ENCODE measurements around the gene RAET1G. TPM values are rescaled to one million over a fixed set of nuclear protein-coding genes. Genes with fewer than 3 reads are reported as not detected.
"Not testable (repeated sequence)": the region's sequence is repeated elsewhere in the genome, so short reads cannot be mapped to it uniquely, and the experiment has no call there.

The RAET1G gene
- total and polyA plus RNA-seq, 11 donors: 0.22 to 1.9 (median 0.25) TPM; not detected in 8

DNA sequence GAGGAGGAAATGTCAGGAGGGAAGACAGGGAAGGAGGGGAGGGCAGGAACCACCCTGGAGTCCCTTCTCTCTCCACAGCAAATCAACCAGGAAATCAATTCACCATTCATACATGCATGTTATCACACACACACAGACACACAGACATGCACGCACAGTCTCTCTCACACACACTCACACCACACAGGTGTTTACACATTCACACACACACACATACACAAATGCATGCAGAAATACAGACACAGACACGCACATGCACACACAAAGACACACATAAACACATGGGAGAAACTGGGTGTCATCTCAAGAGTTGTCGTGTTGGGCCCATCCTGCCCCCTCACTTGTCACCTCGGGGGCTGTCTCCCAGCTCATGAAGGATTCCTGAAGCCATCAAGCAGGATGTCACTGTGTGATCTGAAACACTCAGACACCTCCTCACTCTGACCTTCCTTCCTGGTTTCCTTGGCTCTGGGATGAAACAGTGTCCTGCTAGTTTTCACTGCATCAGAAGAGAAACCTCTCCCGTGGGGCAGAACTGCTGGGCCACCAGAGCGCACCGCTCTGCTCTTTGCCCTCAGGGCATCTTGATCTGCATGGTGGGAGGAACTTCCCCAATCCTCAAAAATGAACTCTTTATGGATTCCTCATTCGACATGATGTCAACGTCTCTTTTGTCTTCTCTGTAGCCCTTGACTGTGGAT, 9.2 kb downstream of the RAET1G start:
- Histone ChIP-seq H3K4me3 (no peak overlapping the region), H3K9me3 (peaks cover 0 to 6% (median 0%) of the 10 kb centered on the region in 12 donors), H3K36me3 (no peaks in the 10 kb centered on the region), H3K27me3 (no peaks in the 10 kb centered on the region), H3K4me1 (no peaks in the 10 kb centered on the region), H3K27ac (no peak overlapping the region)
- WGBS, 4 donors: 58 to 74% (median 65%) methylated on average over 9 of the region's 9 CpGs
- TF ChIP-seq POLR2A (IDR thresholded peaks at IDR 0.05): no peak
- TF ChIP-seq, protein P1, sequence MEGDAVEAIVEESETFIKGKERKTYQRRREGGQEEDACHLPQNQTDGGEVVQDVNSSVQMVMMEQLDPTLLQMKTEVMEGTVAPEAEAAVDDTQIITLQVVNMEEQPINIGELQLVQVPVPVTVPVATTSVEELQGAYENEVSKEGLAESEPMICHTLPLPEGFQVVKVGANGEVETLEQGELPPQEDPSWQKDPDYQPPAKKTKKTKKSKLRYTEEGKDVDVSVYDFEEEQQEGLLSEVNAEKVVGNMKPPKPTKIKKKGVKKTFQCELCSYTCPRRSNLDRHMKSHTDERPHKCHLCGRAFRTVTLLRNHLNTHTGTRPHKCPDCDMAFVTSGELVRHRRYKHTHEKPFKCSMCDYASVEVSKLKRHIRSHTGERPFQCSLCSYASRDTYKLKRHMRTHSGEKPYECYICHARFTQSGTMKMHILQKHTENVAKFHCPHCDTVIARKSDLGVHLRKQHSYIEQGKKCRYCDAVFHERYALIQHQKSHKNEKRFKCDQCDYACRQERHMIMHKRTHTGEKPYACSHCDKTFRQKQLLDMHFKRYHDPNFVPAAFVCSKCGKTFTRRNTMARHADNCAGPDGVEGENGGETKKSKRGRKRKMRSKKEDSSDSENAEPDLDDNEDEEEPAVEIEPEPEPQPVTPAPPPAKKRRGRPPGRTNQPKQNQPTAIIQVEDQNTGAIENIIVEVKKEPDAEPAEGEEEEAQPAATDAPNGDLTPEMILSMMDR (IDR thresholded peaks at IDR 0.05): no peak
- DNase-seq (no peak), ATAC-seq (no peak)
- intact Hi-C loops (cut with DNase I): no loop called here

DNA sequence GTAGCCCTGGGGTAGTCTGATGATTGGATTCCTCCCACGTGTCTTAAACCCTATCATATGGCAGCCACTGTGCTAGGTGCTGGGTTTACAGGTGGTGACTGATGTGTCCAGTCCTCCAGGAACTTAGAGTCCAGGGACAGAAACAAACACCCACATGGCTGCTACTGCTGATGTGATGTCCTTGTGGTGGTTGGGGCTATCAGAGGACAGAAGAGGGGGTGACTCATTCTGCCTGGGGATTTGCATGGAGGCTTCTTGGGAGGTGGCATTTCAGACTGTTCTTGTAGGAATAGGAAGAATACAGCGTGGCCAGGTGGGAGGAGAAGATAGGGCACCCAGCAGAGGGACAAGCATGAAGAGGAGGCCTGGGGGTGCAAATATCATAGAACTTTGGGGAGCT, 9.8 kb downstream of the RAET1G start:
- H3K36me3 ChIP-seq: no peaks in the 10 kb centered on the region
- peaks cover 0 to 12% (median 0%) of the 10 kb centered on the region in 12 donors for H3K9me3 ChIP-seq
- WGBS, 4 donors: 70 to 95% (median 82%) methylated on average over 2 of the region's 2 CpGs
- H3K4me3 ChIP-seq: no peak overlapping the region
- ATAC-seq (no peak), DNase-seq (no peak)
- intact Hi-C loops (cut with DNase I): no loop called here
- no peak for TF ChIP-seq POLR2A (IDR thresholded peaks at IDR 0.05)
- TF ChIP-seq, protein P1 (IDR thresholded peaks at IDR 0.05): no peak
- no peaks in the 10 kb centered on the region for H3K27me3 ChIP-seq
- H3K4me1 ChIP-seq: no peaks in the 10 kb centered on the region
- H3K27ac ChIP-seq: no peak overlapping the region

DNA sequence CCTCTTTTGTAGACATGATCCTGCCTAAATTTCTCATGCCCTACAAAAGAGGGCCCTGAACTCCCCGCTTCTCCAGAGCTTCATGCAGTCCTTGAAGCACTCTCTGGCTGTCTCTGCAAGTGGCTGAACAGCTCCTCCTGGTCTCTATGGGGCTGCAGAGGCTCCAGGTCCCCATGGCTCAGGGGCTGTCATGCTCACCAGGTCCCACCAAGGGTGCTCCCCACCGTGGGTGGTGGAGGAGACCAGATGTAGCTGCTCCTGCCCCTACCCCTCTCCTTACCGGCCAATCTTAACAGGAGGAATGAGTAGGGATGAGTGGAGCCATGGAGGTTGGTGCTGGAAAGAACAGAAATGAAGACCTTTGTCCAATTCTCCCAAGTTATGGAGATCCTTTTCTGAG, 10.2 kb downstream of the RAET1G start:
- DNase-seq; H3K4me1 ChIP-seq; H3K27ac ChIP-seq; ATAC-seq; H3K36me3 ChIP-seq; H3K4me3 ChIP-seq; intact Hi-C loops (cut with DNase I); H3K27me3 ChIP-seq: not testable (repeated sequence)
- H3K9me3 ChIP-seq: peaks cover 0 to 15% (median 0%) of the 10 kb centered on the region in 12 donors
- WGBS, 4 donors: 75 to 91% (median 86%) methylated on average over 3 of the region's 3 CpGs

DNA sequence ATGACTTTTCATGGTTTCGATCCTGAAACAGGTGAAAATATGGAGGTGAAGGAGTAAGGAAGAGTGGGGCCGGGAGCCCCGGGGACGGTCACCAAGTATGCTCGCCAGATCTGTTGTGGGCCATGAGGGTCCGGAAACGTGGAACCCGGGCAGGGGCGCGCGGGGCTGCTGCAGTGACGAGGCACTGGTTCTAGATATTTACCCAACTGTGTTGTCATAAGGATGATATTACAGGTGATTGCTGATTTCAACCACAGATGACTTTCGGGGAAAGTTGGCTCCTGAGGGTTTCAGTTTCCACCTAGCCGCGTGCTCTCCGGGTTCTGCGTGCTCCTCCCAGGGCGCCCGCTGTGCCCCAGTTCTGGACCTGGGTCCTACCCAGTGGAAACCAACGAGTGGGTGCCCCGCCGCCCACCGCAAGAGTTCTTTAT, 12.2 kb downstream of the RAET1G start:
- intact Hi-C loops (cut with DNase I): no loop called here
- ATAC-seq: no peak
- 93 to 97% (median 95%) methylated on average over 22 to 23 of the region's 23 CpGs for WGBS, 4 donors

More for the DNA sequence above, 12.2 kb downstream of the RAET1G start:
- no peak overlapping the region for H3K4me3 ChIP-seq
- peaks cover 0 to 15% (median 0%) of the 10 kb centered on the region in 12 donors for H3K9me3 ChIP-seq
- H3K36me3 ChIP-seq: no peaks in the 10 kb centered on the region
- no peak for TF ChIP-seq POLR2A (IDR thresholded peaks at IDR 0.05)
- TF ChIP-seq, protein P1 (IDR thresholded peaks at IDR 0.05): no peak
- no peak for DNase-seq
- no peaks in the 10 kb centered on the region for H3K27me3 ChIP-seq
- no peak overlapping the region for H3K27ac ChIP-seq
- H3K4me1 ChIP-seq: peaks cover 0 to 5% (median 0%) of the 10 kb centered on the region in 12 donors
